Measurements from ENCODE around the gene KAT6B. TPM values are rescaled to one million over a fixed set of nuclear protein-coding genes. Genes with fewer than 3 reads are reported as not detected.

KAT6B gene
- total RNA-seq, 4 donors from 2014 or later = 45.4 to 94.9 (median 62.9) TPM

DNA sequence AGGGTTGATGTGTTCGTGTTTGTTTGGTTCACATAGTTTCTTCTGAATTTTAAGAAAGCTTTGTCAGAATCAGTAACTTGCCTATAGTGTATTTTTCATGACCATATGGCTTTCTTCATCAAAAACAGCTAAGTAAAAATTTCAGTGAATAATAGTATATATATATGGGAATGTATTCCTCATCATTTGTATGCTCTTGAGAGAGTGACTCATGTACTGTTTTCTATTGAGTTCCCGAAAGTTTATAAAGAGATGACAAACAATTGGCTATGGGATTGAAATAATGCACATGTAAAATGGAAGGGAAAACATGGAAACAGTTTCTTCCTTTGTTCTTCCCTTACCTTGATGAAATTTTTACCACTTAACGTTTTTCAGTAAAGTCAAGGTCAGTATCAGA is 56.4 kb downstream of the KAT6B start:
- Histone ChIP-seq H3K4me3 (no peak overlapping the region), H3K27me3 (no peaks in the 10 kb centered on the region), H3K9me3 (no peaks in the 10 kb centered on the region), H3K27ac (no peak overlapping the region), H3K4me1 (peaks cover 0 to 4% (median 0%) of the 10 kb centered on the region in 4 donors), H3K36me3 (no peaks in the 10 kb centered on the region)
- no peak for DNase-seq
- TF ChIP-seq POLR2A (IDR thresholded peaks at IDR 0.05) (no peak), CTCF (IDR thresholded peaks at IDR 0.05) (no peak)

GRCh38 chr10:74883428-74883827 is 57.0 kb downstream of the KAT6B start:
- Histone ChIP-seq H3K9me3 (no peaks in the 10 kb centered on the region), H3K4me3 (no peak overlapping the region), H3K27ac (no peak overlapping the region), H3K36me3 (no peaks in the 10 kb centered on the region), H3K27me3 (no peaks in the 10 kb centered on the region), H3K4me1 (peaks cover 0 to 4% (median 0%) of the 10 kb centered on the region in 4 donors)
- TF ChIP-seq CTCF (IDR thresholded peaks at IDR 0.05) = no peak
- no peak for TF ChIP-seq POLR2A (IDR thresholded peaks at IDR 0.05)
- no peak for DNase-seq

DNA sequence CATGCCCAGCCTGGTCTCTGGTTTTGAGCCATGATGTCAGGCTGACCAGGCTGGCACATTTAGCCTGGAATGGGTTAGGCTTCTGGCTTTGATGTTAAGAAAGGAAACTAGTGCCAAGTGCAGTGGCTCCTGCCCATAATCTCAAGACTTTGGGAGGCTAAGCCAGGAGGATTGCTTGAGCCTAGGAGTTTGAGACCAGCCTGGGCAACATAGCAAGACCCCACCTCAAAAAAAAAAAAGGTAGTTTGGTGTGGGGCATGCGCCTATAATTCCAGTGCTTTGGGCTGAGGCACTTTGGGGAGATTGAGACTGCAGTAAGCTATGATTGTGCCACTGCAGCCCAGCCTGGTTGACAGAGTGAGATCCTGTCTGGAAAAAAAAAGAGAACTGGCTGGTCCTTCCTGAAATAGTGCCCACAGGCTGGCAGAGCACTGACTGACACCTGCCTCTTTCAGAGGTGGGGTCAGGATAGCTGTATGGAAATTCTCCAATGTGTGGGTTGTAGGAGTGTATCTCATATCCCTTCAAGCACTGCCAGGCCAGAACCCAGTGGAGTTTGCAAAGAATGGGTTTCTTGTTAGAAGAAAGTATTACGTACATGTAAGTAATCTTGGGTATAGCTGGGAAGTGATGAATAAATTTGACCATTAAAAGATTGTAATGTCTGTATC is 61.3 kb downstream of the KAT6B start:
- Histone ChIP-seq H3K4me1 (peaks cover 0 to 4% (median 0%) of the 10 kb centered on the region in 4 donors), H3K9me3 (no peaks in the 10 kb centered on the region), H3K27me3 (no peaks in the 10 kb centered on the region), H3K4me3 (no peak overlapping the region), H3K27ac (no peak overlapping the region), H3K36me3 (no peaks in the 10 kb centered on the region)
- no peak for TF ChIP-seq CTCF (IDR thresholded peaks at IDR 0.05)
- TF ChIP-seq POLR2A (IDR thresholded peaks at IDR 0.05) = no peak
- no peak for DNase-seq

DNA sequence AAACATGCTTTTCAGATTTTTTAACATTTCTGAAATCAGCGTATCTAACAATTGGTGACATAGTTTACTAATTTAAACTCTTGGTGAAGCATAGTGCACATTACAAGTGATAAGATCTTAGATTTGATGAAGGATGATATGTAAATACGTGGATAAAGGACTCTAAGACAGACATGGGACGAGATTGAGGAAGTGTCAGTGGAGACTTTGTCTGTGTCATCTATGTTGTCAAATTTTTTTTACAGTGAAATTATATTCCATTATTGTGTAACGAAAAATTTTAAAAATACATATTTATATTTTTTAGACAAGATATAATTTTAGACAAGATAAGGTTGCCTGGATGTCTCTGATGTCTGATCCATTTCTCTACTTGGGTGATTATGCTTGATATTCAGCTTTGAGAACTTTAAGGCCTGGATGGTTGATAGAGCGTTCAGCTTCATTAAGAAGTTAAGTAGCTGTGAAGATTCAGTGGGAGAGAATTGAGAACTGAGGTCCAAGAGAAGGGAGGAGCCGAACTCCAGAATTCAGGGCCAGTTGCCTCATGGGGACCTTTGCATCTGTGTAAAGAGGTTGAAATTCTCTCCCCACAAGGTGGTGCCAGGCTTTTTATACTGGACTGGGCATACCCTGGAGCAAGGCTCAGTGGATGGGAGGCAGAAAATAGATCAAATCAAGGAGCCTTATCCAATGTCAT is 62.7 kb downstream of the KAT6B start:
- H3K9me3 ChIP-seq = no peaks in the 10 kb centered on the region
- no peak overlapping the region for H3K4me3 ChIP-seq
- no peaks in the 10 kb centered on the region for H3K4me1 ChIP-seq
- no peaks in the 10 kb centered on the region for H3K36me3 ChIP-seq
- TF ChIP-seq CTCF (IDR thresholded peaks at IDR 0.05) (peak in 1 of 6 experiments; percentile 14), POLR2A (IDR thresholded peaks at IDR 0.05) (no peak)
- H3K27ac ChIP-seq = no peak overlapping the region
- no peak for DNase-seq
- H3K27me3 ChIP-seq = no peaks in the 10 kb centered on the region

DNA sequence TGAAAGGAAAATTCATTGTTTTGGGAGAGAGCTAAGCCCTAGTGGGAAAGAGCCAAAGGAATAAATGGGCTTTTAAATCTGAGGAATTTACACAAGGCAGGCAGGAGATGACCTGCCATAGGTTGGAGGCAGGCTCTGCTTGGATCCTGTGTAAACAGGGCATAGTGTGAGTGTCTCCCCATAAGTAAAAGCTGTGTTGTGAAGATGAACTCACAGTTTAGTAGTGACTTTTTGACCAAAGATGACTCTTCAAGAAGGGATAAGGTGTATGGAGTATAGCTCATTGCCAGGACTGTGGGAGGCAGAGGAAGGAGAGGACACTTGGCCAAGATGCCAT is 63.2 kb downstream of the KAT6B start:
- Histone ChIP-seq H3K4me3 (no peak overlapping the region), H3K27me3 (no peaks in the 10 kb centered on the region), H3K36me3 (no peaks in the 10 kb centered on the region), H3K9me3 (no peaks in the 10 kb centered on the region), H3K4me1 (no peaks in the 10 kb centered on the region), H3K27ac (no peak overlapping the region)
- TF ChIP-seq CTCF (IDR thresholded peaks at IDR 0.05) = no peak
- TF ChIP-seq POLR2A (IDR thresholded peaks at IDR 0.05) = no peak
- DNase-seq = no peak
